H1 (cell line): ENCODE measurements around the gene PITX3. TPM values are rescaled to one million over a fixed set of nuclear protein-coding genes. Genes with fewer than 3 reads are reported as not detected.
A peak's percentile ranks its signal among the peaks of the same experiment; 100 is the strongest.

Source experiments
- BCL11A ChIP-seq, 2 experiments: IDR thresholded peaks; one replicate each; pipeline ENCODE4 v1.6.1; 2011; ENCODE audit warnings: low read depth in 2 of 2, low read length in 2 of 2, mild to moderate bottlenecking in 2 of 2
- CEBPB ChIP-seq: IDR thresholded peaks from 2 replicates; pipeline ENCODE4 v1.6.1; 2012; ENCODE audit warnings: low read depth, low read length
- CHD1 ChIP-seq: IDR thresholded peaks from 2 replicates; pipeline ENCODE4 v1.6.1; 2012; ENCODE audit warnings: low read depth, low read length, improper control_type of control experiment
- CHD2 ChIP-seq: IDR thresholded peaks from 2 replicates; pipeline ENCODE4 v1.6.1; 2012; ENCODE audit warnings: low read length, improper control_type of control experiment
- CTBP2 ChIP-seq: IDR thresholded peaks from 2 replicates; pipeline ENCODE4 v1.7.0; 2011; ENCODE audit warnings: borderline replicate concordance, mild to moderate bottlenecking, moderate library complexity, mixed read lengths, low read length; ENCODE audit not compliant: insufficient read depth, insufficient read length
- EGR1 ChIP-seq: IDR thresholded peaks from 2 replicates; pipeline ENCODE4 v1.6.1; 2011; ENCODE audit warnings: low read depth, low read length, borderline replicate concordance
- HDAC2 ChIP-seq, 2 experiments: fragments of 300-600 bp in 1 of 2; sonication (generic) in 1 of 2; IDR thresholded peaks; 2 replicates each; pipeline ENCODE4 v1.6.1; 2011 to 2012; ENCODE audit warnings: low read depth in 2 of 2, low read length in 2 of 2, mild to moderate bottlenecking in 2 of 2, moderate library complexity in 2 of 2, borderline replicate concordance in 1 of 2, inconsistent platforms in 1 of 2
- HDAC6 ChIP-seq: IDR thresholded peaks from one replicate; pipeline ENCODE4 v1.7.1; 2012; ENCODE audit warnings: low read depth, mild to moderate bottlenecking, inconsistent platforms, low read length, moderate library complexity
- JUN ChIP-seq: IDR thresholded peaks from 2 replicates; pipeline ENCODE4 v1.6.1; 2011; ENCODE audit warnings: low read depth, mild to moderate bottlenecking, improper control_type of control experiment, low read length
- MAFK ChIP-seq: IDR thresholded peaks from 2 replicates; pipeline ENCODE4 v1.6.1; 2012; ENCODE audit warnings: low read depth, mild to moderate bottlenecking, improper control_type of control experiment, low read length
- NANOG ChIP-seq: IDR thresholded peaks from 2 replicates; pipeline ENCODE4 v1.6.1; 2011; ENCODE audit warnings: low read length, low read depth, mild to moderate bottlenecking, inconsistent platforms; ENCODE audit not compliant: insufficient read depth, poor library complexity, severe bottlenecking
- POU5F1 ChIP-seq: IDR thresholded peaks from 2 replicates; pipeline ENCODE4 v1.6.1; 2011; ENCODE audit warnings: low read depth, mild to moderate bottlenecking, low read length, moderate library complexity
- RAD21 ChIP-seq, 2 experiments: IDR thresholded peaks in 1 of 2; conservative IDR thresholded peaks in 1 of 2; 2 replicates each; pipeline ENCODE4 v1.6.1; 2011; ENCODE audit warnings: low read depth in 2 of 2, low read length in 2 of 2, improper control_type of control experiment in 1 of 2, inconsistent platforms in 1 of 2, mild to moderate bottlenecking in 1 of 2, moderate library complexity in 1 of 2
- RFX5 ChIP-seq: IDR thresholded peaks from 2 replicates; pipeline ENCODE4 v1.6.1; 2011; ENCODE audit warnings: low read depth, low read length, improper control_type of control experiment, borderline replicate concordance
- SIN3A ChIP-seq, 2 experiments: IDR thresholded peaks in 1 of 2; conservative IDR thresholded peaks in 1 of 2; 2 replicates each; pipeline ENCODE4 v1.6.1; 2011 to 2012; ENCODE audit warnings: low read length in 2 of 2, improper control_type of control experiment in 1 of 2, low read depth in 1 of 2, mild to moderate bottlenecking in 1 of 2
- SIRT6 ChIP-seq: IDR thresholded peaks from one replicate; pipeline ENCODE4 v1.7.1; 2012; ENCODE audit warnings: low read length, inconsistent platforms
- SIX5 ChIP-seq: IDR thresholded peaks from 2 replicates; pipeline ENCODE4 v1.6.1; 2011; ENCODE audit warnings: mild to moderate bottlenecking, low read depth, low read length
- SRF ChIP-seq: IDR thresholded peaks from 2 replicates; pipeline ENCODE4 v1.6.1; 2011; ENCODE audit warnings: mild to moderate bottlenecking, low read depth, low read length, moderate library complexity
- TAF1 ChIP-seq: IDR thresholded peaks from 2 replicates; pipeline ENCODE4 v1.6.1; 2011; ENCODE audit warnings: mild to moderate bottlenecking, low read depth, low read length
- TCF12 ChIP-seq: IDR thresholded peaks from 2 replicates; pipeline ENCODE4 v1.6.1; 2011; ENCODE audit warnings: low read depth, mild to moderate bottlenecking, low read length
- USF2 ChIP-seq: IDR thresholded peaks from 2 replicates; pipeline ENCODE4 v1.6.1; 2011; ENCODE audit warnings: low read length, improper control_type of control experiment
- YY1 ChIP-seq: IDR thresholded peaks from 2 replicates; pipeline ENCODE4 v1.6.1; 2011; ENCODE audit warnings: low read depth, mild to moderate bottlenecking, low read length
- polyA plus RNA-seq, 7 experiments: library from polyadenylated mRNA; depleted of rRNA in 3 of 7; stranded (reverse) in 5 of 7; unstranded in 2 of 7; fragments of >200 nt in 5 of 7; fragments of 200-250 nt in 2 of 7; gene quantifications; 1 replicate in 5 of 7; 2 replicates in 1 of 7; 4 replicates in 1 of 7; pipeline versions ENCODE4 v1.2.1 to v1.2.3, GENCODE V29; 2011 to 2013; ENCODE audit warnings: missing spikeins in 2 of 7, mixed read lengths in 2 of 7
- total RNA-seq: library from RNA; stranded (reverse); fragmentation: NEBNext Ultra II Directional; extraction: Animal tissue kit (Norgen Biotek cat#: 25700); gene quantifications from 2 replicates; pipeline ENCODE4 v1.2.1, GENCODE V29; 2021

The PITX3 gene
- total and polyA plus RNA-seq, 2 of the 8 experiments (the other 6 are each of a cell fraction or from before 2014, with no cell fraction given): 0.18 to 0.41 TPM

GRCh38 chr10:102231357-102232318 lies 9.7 kb downstream of the PITX3 start (continued):
- no peak for TF ChIP-seq JUN
- no peak for TF ChIP-seq USF2
- no peak for TF ChIP-seq HDAC2 (IDR thresholded peaks at IDR 0.05; ENCODE audit: borderline replicate concordance in 1 of 2, low read depth in 2 of 2, low read length in 2 of 2)
- TF ChIP-seq CTBP2: peak; percentile 66
- no peak for TF ChIP-seq MAFK
- peak; percentile 41 to 55; a peak in 1 of 4 replicates for TF ChIP-seq SIN3A (conservative IDR thresholded peaks at IDR 0.05 in 1 of 2, IDR thresholded peaks at IDR 0.05 in 1 of 2; ENCODE audit: low read depth in 1 of 2, low read length in 2 of 2)
- TF ChIP-seq RAD21 (IDR thresholded peaks at IDR 0.05 in 1 of 2, conservative IDR thresholded peaks at IDR 0.05 in 1 of 2; ENCODE audit: low read depth in 2 of 2, low read length in 2 of 2): peak; percentile 69 to 83
- peak; percentile 35; the same call in 1 of the 2 replicates for TF ChIP-seq YY1
- TF ChIP-seq SIRT6: no peak
- no peak for TF ChIP-seq CEBPB
- TF ChIP-seq CHD1: no peak
- TF ChIP-seq SRF: no peak
- no peak for TF ChIP-seq POU5F1
- no peak for TF ChIP-seq SIX5
- TF ChIP-seq CHD2: no peak
- TF ChIP-seq HDAC6: no peak
- no peak for TF ChIP-seq BCL11A (IDR thresholded peaks at IDR 0.05; ENCODE audit: low read depth in 2 of 2, low read length in 2 of 2)
- TF ChIP-seq NANOG: no peak
- no peak for TF ChIP-seq RFX5
- TF ChIP-seq TCF12: no peak
- TF ChIP-seq EGR1: no peak
- no peak for TF ChIP-seq TAF1
